Measurements from ENCODE around the gene CBL. TPM values are rescaled to one million over a fixed set of nuclear protein-coding genes. Genes with fewer than 3 reads are reported as not detected.

Gene CBL
- total and polyA plus RNA-seq, 12 donors = 2.7 to 15.6 (median 8.2) TPM

DNA sequence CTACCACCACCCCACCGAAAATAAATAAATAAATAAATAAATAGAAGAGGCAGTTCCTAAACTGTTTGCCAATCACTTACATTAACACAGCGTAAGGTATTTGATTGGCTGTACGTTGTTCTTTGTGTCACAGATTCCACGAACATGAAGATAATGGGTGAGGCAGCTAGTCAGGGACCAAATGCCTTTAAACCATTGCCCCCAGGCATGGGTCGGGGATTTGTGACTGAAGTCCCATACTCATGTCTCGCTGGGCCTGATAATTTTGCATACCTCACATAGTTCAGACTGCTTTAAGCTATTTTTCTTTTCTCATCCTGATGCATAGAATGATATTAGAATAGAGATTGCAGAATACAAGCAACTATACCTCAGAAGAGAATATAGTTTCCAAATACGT, 3.6 kb upstream of the CBL start:
- Histone ChIP-seq H3K27me3 (no peaks in the 10 kb centered on the region), H3K27ac (no peak overlapping the region), H3K36me3 (no peaks in the 10 kb centered on the region), H3K4me3 (no peak overlapping the region), H3K4me1 (peaks cover 0 to 20% (median 13%) of the 10 kb centered on the region in 9 donors), H3K9me3 (no peaks in the 10 kb centered on the region)
- intact Hi-C loops (cut with DNase I) = loop anchor here in 4 of 10 donors (5.0 to 10.0 kb wide), 5 partner anchors 35 to 132 kb away; partner anchors contain the start of genes NLRX1 (in 1 of the 4) and RNF26 (in 1 of the 4)
- TF ChIP-seq, protein P1, sequence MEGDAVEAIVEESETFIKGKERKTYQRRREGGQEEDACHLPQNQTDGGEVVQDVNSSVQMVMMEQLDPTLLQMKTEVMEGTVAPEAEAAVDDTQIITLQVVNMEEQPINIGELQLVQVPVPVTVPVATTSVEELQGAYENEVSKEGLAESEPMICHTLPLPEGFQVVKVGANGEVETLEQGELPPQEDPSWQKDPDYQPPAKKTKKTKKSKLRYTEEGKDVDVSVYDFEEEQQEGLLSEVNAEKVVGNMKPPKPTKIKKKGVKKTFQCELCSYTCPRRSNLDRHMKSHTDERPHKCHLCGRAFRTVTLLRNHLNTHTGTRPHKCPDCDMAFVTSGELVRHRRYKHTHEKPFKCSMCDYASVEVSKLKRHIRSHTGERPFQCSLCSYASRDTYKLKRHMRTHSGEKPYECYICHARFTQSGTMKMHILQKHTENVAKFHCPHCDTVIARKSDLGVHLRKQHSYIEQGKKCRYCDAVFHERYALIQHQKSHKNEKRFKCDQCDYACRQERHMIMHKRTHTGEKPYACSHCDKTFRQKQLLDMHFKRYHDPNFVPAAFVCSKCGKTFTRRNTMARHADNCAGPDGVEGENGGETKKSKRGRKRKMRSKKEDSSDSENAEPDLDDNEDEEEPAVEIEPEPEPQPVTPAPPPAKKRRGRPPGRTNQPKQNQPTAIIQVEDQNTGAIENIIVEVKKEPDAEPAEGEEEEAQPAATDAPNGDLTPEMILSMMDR (IDR thresholded peaks at IDR 0.05) = no peak
- ATAC-seq (no peak), DNase-seq (no peak)
- WGBS, 2 donors = 84 to 89% methylated on average over 7 of the region's 7 CpGs

DNA sequence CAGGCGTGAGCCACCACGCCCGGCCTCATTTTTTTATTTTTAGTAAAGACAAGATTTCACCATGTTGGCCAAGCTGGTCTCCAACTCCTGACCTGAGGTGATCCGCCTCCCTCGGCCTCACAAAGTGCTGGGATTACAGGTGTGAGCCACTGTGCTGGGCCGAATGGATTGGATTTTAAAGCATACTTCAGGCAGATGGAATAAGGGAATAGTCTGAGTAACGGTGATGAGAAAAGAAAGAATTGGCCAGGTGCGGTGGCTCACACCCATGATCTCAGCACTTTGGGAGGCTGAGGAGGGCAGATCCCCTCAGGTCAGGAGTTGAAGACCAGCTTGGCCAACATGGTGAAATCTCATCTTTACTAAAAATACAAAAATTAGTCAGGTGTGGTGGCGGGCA, 2.1 kb upstream of the CBL start:
- Histone ChIP-seq H3K4me1 (peaks cover 0 to 35% (median 23%) of the 10 kb centered on the region in 9 donors), H3K36me3 (no peaks in the 10 kb centered on the region), H3K4me3 (no peak overlapping the region), H3K27ac (no peak overlapping the region), H3K9me3 (no peaks in the 10 kb centered on the region), H3K27me3 (no peaks in the 10 kb centered on the region)
- TF ChIP-seq, protein P1 (IDR thresholded peaks at IDR 0.05) = no peak
- 94 to 96% methylated on average over 9 of the region's 9 CpGs for WGBS, 2 donors
- intact Hi-C loops (cut with DNase I) = loop anchor here in 5 of 10 donors (2.0 to 10.0 kb wide), 6 partner anchors 37 to 131 kb away; partner anchors contain the start of genes NLRX1 (in 1 of the 5) and RNF26 (in 1 of the 5)
- DNase-seq = no peak
- ATAC-seq = no peak

DNA sequence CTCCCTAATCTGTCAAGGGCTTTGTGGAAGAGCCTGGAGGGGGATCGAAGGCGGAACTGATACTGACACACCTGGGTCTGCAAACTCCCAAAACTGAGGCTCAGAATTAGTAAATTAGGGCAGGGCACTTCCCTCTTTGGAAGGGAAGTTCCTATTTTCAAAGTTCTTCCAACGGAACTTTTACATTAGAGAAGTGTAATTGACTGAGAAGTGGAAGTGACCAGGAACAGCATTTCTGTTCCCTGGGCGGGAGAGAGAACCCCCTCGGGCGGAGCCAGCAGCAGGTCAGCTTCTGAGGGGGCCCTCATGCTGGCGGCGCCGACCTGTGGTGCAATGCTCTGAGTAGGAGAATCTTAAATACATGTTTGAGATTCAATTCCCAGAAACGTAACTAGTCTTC, 1.1 kb upstream of the CBL start:
- no peaks in the 10 kb centered on the region for H3K27me3 ChIP-seq
- peak in 1 of 8 donors; percentile 18 for ATAC-seq
- peak overlapping the region in 9 of 10 donors; percentile 92 to 98 (median 97) for H3K27ac ChIP-seq
- 47 to 50% methylated on average over 10 of the region's 10 CpGs for WGBS, 2 donors
- H3K4me3 ChIP-seq = peak overlapping the region in 6 of 10 donors; percentile 89 to 100 (median 97)
- peaks cover 0 to 45% (median 23%) of the 10 kb centered on the region in 9 donors for H3K4me1 ChIP-seq
- peak in 1 of 2 donors; percentile 36 for DNase-seq
- intact Hi-C loops (cut with DNase I) = loop anchor here (2.0 to 10.0 kb wide), 11 partner anchors 38 to 130 kb away; partner anchors contain the start of genes MCAM (in 1 of the 10), NLRX1 (in 1 of the 10) and RNF26 (in 1 of the 10)
- no peaks in the 10 kb centered on the region for H3K36me3 ChIP-seq
- TF ChIP-seq, protein P1 (IDR thresholded peaks at IDR 0.05) = no peak
- no peaks in the 10 kb centered on the region for H3K9me3 ChIP-seq

DNA sequence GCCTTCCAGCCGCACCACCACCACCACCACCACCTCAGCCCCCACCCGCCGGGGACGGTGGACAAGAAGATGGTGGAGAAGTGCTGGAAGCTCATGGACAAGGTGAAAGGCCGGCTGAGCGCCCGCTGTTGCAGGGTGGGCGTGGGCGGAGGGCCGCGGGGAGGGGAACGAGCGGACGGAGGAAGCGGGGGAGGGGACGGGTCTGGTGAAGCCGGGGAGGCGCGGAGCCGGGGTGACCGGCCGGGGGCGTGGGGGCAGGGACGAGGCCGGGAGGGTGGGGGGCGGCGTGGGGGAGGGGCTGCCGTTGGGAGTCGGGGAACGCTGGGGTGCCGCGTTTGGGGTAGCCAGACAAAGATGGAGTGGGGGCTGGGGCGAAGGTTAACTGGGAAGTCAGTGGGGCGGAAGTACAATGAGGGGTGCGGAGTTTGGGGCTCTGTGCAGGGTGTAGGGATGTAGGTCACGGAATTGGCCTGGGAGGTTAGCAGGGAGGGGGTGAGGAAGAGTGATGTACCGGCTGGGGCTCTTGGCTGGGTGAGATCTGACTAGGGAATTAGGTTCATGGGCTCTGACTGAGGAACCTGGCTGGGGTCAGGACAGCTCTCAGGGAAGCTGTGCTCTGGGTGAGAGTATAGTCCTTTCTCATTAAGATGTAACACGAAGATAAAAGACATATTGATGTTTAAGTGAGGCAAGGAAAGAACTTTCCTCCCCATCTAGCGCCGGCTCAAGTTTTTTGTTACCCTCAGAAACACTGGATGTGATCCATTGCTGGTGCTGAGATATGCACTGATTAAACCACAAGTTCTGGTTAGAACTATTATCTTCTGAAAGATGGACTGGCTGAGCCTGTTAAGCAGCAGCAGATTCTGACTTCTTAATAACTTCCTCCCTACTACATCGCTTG, 624 bp downstream of the CBL start:
- Histone ChIP-seq H3K4me3 (peak overlapping the region; percentile 85 to 100 (median 94)), H3K9me3 (no peaks in the 10 kb centered on the region), H3K36me3 (no peaks in the 10 kb centered on the region), H3K27ac (peak overlapping the region; percentile 85 to 98 (median 97)), H3K4me1 (peaks cover 0 to 52% (median 23%) of the 10 kb centered on the region in 9 donors), H3K27me3 (no peaks in the 10 kb centered on the region)
- TF ChIP-seq, protein P1 (IDR thresholded peaks at IDR 0.05) = no peak
- ATAC-seq = peak; percentile 13 to 64 (median 30)
- peak; percentile 64 to 67 for DNase-seq
- intact Hi-C loops (cut with DNase I) = loop anchor here (2.0 to 10.0 kb wide), 11 partner anchors 39 to 128 kb away; partner anchors contain the start of genes MCAM (in 1 of the 10), NLRX1 (in 1 of the 10) and RNF26 (in 1 of the 10)
- 2% methylated on average over 36 to 39 of the region's 41 CpGs for WGBS, 2 donors
